HEK293T (cell line): Measurements from ENCODE around the gene LUZP2.

Experiments
- FOXM1 ChIP-seq: fragments of 450-650 bp; IDR thresholded peaks from 2 replicates; pipeline ENCODE4 v1.6.1; 2017; ENCODE audit warnings: mild to moderate bottlenecking, borderline replicate concordance
- TF ChIP-seq, protein P1 (sequence below): fragments of 450-650 bp; IDR thresholded peaks from 2 replicates; pipeline ENCODE4 v1.6.1; 2016

GRCh38 chr11:24793479-24793878, 296.6 kb downstream of the LUZP2 start:
- TF ChIP-seq, protein P1, sequence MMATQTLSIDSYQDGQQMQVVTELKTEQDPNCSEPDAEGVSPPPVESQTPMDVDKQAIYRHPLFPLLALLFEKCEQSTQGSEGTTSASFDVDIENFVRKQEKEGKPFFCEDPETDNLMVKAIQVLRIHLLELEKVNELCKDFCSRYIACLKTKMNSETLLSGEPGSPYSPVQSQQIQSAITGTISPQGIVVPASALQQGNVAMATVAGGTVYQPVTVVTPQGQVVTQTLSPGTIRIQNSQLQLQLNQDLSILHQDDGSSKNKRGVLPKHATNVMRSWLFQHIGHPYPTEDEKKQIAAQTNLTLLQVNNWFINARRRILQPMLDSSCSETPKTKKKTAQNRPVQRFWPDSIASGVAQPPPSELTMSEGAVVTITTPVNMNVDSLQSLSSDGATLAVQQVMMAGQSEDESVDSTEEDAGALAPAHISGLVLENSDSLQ = no peak
- no peak for TF ChIP-seq FOXM1
